H1 (cell line): ENCODE results near the gene MLPH. TPM values are rescaled to one million over a fixed set of nuclear protein-coding genes. Genes with fewer than 3 reads are reported as not detected.
A peak's percentile ranks its signal among the peaks of the same experiment; 100 is the strongest.

Source experiments
- CTCF ChIA-PET: fragments of 300-600 bp; sonication (Branson Sonifier 250); formaldehyde crosslinking; loops from one replicate; lab custom pipeline; 2021; ENCODE audit not compliant: partially characterized antibody; lab: Charles Lee
- POLR2A ChIA-PET: fragments of 300-600 bp; sonication (Branson Sonifier 250); formaldehyde crosslinking; loops from one replicate; lab custom pipeline; 2021; ENCODE audit warnings: inconsistent platforms; ENCODE audit not compliant: partially characterized antibody; lab: Charles Lee
- DNase-seq, 2 experiments: peaks; one replicate each; pipeline versions ENCODE4 v3.0.0 to v3.0.0-alpha.2; 2010 to 2022; ENCODE audit warnings: low spot score in 2 of 2, low read depth in 1 of 2, mixed read lengths in 1 of 2
- FAIRE-seq: peaks from 2 replicates; lab custom pipeline; 2011; peaks lifted over from hg19 to GRCh38; lab: Jason Lieb, UNC
- H2AFZ ChIP-seq: 2 replicates; pipeline ENCODE4 v1.8.1; 2012; ENCODE audit warnings: low read length, inconsistent platforms
- H2AK5ac ChIP-seq: 2 replicates; pipeline ENCODE4 v1.6.1; 2013; ENCODE audit warnings: low read depth, low read length
- H2BK120ac ChIP-seq: replicated peaks from 2 replicates; pipeline ENCODE3; 2013; ENCODE audit warnings: low read depth, low read length, inconsistent platforms
- H2BK12ac ChIP-seq: 2 replicates; pipeline ENCODE4 v1.6.1; 2013; ENCODE audit warnings: low read depth, low read length
- H2BK15ac ChIP-seq: 2 replicates; pipeline ENCODE4 v1.6.1; 2013; ENCODE audit warnings: low read length
- H2BK20ac ChIP-seq: 2 replicates; pipeline ENCODE4 v1.6.1; 2013; ENCODE audit warnings: low read length
- H2BK5ac ChIP-seq: 2 replicates; pipeline ENCODE4 v1.6.1; 2013; ENCODE audit warnings: low read depth, low read length
- H3K14ac ChIP-seq: 2 replicates; pipeline ENCODE4 v1.6.1; 2013; ENCODE audit warnings: inconsistent platforms; ENCODE audit not compliant: insufficient read length
- H3K18ac ChIP-seq: 2 replicates; pipeline ENCODE4 v1.6.1; 2013; ENCODE audit warnings: low read length; ENCODE audit errors: extremely low read depth
- H3K23ac ChIP-seq: 2 replicates; pipeline ENCODE4 v1.6.1; 2013; ENCODE audit warnings: inconsistent platforms; ENCODE audit not compliant: insufficient read length
- H3K23me2 ChIP-seq: 2 replicates; pipeline ENCODE4 v1.6.1; 2013; ENCODE audit warnings: low read depth, low read length
- H3K27ac ChIP-seq: 2 replicates; pipeline ENCODE4 v1.6.1; 2011; ENCODE audit warnings: low read depth, low read length, inconsistent platforms
- H3K27me3 ChIP-seq, 4 experiments: replicated peaks in 1 of 4; 1 replicate in 1 of 4; 2 replicates in 3 of 4; pipeline versions ENCODE4 v1.6.1 to v1.8.1; 2011 to 2013; ENCODE audit warnings: low read length in 3 of 4, mild to moderate bottlenecking in 3 of 4, inconsistent platforms in 2 of 4, mixed read lengths in 2 of 4, moderate library complexity in 1 of 4; ENCODE audit not compliant: control insufficient read depth in 3 of 4, insufficient read depth in 3 of 4; ENCODE audit errors: extremely low read depth in 1 of 4
- H3K36me3 ChIP-seq, 4 experiments: 2 replicates each; pipeline versions ENCODE4 v1.6.1 to v1.8.1; 2011 to 2013; ENCODE audit warnings: mild to moderate bottlenecking in 4 of 4, low read length in 3 of 4, moderate library complexity in 2 of 4, control low read depth in 1 of 4, inconsistent platforms in 1 of 4; ENCODE audit not compliant: insufficient read depth in 4 of 4, control insufficient read depth in 2 of 4
- H3K4ac ChIP-seq: replicated peaks from 2 replicates; pipeline ENCODE3; 2013; ENCODE audit warnings: low read length, low read depth, mixed read lengths, inconsistent platforms; ENCODE audit not compliant: insufficient read length
- H3K4me1 ChIP-seq, 4 experiments: replicated peaks in 1 of 4; 1 replicate in 1 of 4; 2 replicates in 3 of 4; pipeline versions ENCODE4 v1.6.1 to v1.8.1; 2011 to 2013; ENCODE audit warnings: low read length in 3 of 4, inconsistent platforms in 2 of 4, mixed read lengths in 1 of 4; ENCODE audit not compliant: insufficient read depth in 4 of 4, control insufficient read depth in 3 of 4
- H3K4me2 ChIP-seq, 2 experiments: 2 replicates each; pipeline versions ENCODE4 v1.6.1 to v1.8.1; 2011 to 2013; ENCODE audit warnings: low read depth in 2 of 2, low read length in 2 of 2, control low read depth in 1 of 2, inconsistent platforms in 1 of 2, mild to moderate bottlenecking in 1 of 2; ENCODE audit not compliant: insufficient read depth in 1 of 2
- H3K4me3 ChIP-seq, 4 experiments: fragments of 200-600, 300-600 bp in 1 of 4; sonication (generic), shearing (Covaris generic), sonication (Bioruptor Twin) in 1 of 4; 2 replicates each; pipeline versions ENCODE4 v1.5.1 to v1.8.1; 2011 to 2016; ENCODE audit warnings: low read length in 4 of 4, low read depth in 3 of 4, control low read depth in 2 of 4, inconsistent platforms in 2 of 4, mild to moderate bottlenecking in 2 of 4, mixed read lengths in 1 of 4, moderate library complexity in 1 of 4; ENCODE audit not compliant: insufficient read depth in 2 of 4; ENCODE audit errors: extremely low read depth in 1 of 4
- H3K56ac ChIP-seq: replicated peaks from 2 replicates; pipeline ENCODE3; 2013; ENCODE audit warnings: low read depth, mild to moderate bottlenecking, mixed read lengths, low read length, inconsistent platforms; ENCODE audit not compliant: insufficient read length
- H3K79me1 ChIP-seq: 2 replicates; pipeline ENCODE4 v1.6.1; 2013; ENCODE audit warnings: low read depth, low read length, control low read depth
- H3K79me2 ChIP-seq, 2 experiments: 2 replicates each; pipeline versions ENCODE4 v1.6.1 to v1.8.1; 2012 to 2013; ENCODE audit warnings: low read length in 2 of 2, mild to moderate bottlenecking in 2 of 2, inconsistent platforms in 1 of 2; ENCODE audit not compliant: insufficient read depth in 2 of 2, control insufficient read depth in 1 of 2
- H3K9ac ChIP-seq, 4 experiments: replicated peaks in 1 of 4; 1 replicate in 1 of 4; 2 replicates in 3 of 4; pipeline versions ENCODE4 v1.6.1 to v1.8.1; 2011 to 2013; ENCODE audit warnings: low read depth in 3 of 4, low read length in 3 of 4, control low read depth in 2 of 4, mild to moderate bottlenecking in 2 of 4, moderate library complexity in 2 of 4, inconsistent platforms in 1 of 4; ENCODE audit errors: extremely low read depth in 1 of 4
- H3K9me3 ChIP-seq, 2 experiments: 2 replicates each; pipeline versions ENCODE4 v1.6.1 to v1.8.1; 2012 to 2013; ENCODE audit warnings: mild to moderate bottlenecking in 2 of 2, moderate library complexity in 2 of 2, control low read depth in 1 of 2, inconsistent platforms in 1 of 2, low read depth in 1 of 2, low read length in 1 of 2, mixed read lengths in 1 of 2; ENCODE audit not compliant: insufficient read depth in 2 of 2
- H4K20me1 ChIP-seq, 2 experiments: replicated peaks in 1 of 2; 2 replicates each; pipeline versions ENCODE3 to v1.8.1; 2011 to 2013; ENCODE audit warnings: inconsistent platforms in 2 of 2, low read length in 2 of 2, mild to moderate bottlenecking in 1 of 2; ENCODE audit not compliant: insufficient read depth in 2 of 2, control insufficient read depth in 1 of 2
- H4K5ac ChIP-seq: 2 replicates; pipeline ENCODE4 v1.6.1; 2013; ENCODE audit warnings: low read length, low read depth, mixed read lengths, inconsistent platforms; ENCODE audit not compliant: insufficient read length
- H4K8ac ChIP-seq: 2 replicates; pipeline ENCODE4 v1.8.0; 2013; ENCODE audit warnings: mild to moderate bottlenecking, moderate library complexity, low read length, inconsistent platforms; ENCODE audit not compliant: insufficient read depth; ENCODE audit errors: extremely low read depth
- H4K91ac ChIP-seq: replicated peaks from 2 replicates; pipeline ENCODE3; 2013; ENCODE audit warnings: low read length, mixed read lengths, inconsistent platforms; ENCODE audit not compliant: insufficient read length
- SRF ChIP-seq: IDR thresholded peaks from 2 replicates; pipeline ENCODE4 v1.6.1; 2011; ENCODE audit warnings: mild to moderate bottlenecking, low read depth, low read length, moderate library complexity
- WGBS, 2 experiments: shearing (Covaris generic) in 1 of 2; methylation state at CpG; one replicate each; pipeline versions ENCODE4 v1.1.6 to v1.1.7; 2013 to 2015; ENCODE audit warnings: low lambda C conversion rate in 2 of 2, mixed read lengths in 2 of 2, inconsistent platforms in 1 of 2, low coverage in 1 of 2, missing lambda C conversion rate in 1 of 2; ENCODE audit not compliant: insufficient replicate concordance in 2 of 2, insufficient coverage in 1 of 2, insufficient read length in 1 of 2; ENCODE audit errors: extremely low coverage in 1 of 2, missing lambda C conversion rate in 1 of 2; 5-methylcytosine and 5-hydroxymethylcytosine counted together
- polyA plus RNA-seq, 7 experiments: library from polyadenylated mRNA; depleted of rRNA in 3 of 7; stranded (reverse) in 5 of 7; unstranded in 2 of 7; fragments of >200 nt in 5 of 7; fragments of 200-250 nt in 2 of 7; gene quantifications; 1 replicate in 5 of 7; 2 replicates in 1 of 7; 4 replicates in 1 of 7; pipeline versions ENCODE4 v1.2.1 to v1.2.3, GENCODE V29; 2011 to 2013; ENCODE audit warnings: missing spikeins in 2 of 7, mixed read lengths in 2 of 7
- total RNA-seq: library from RNA; stranded (reverse); fragmentation: NEBNext Ultra II Directional; extraction: Animal tissue kit (Norgen Biotek cat#: 25700); gene quantifications from 2 replicates; pipeline ENCODE4 v1.2.1, GENCODE V29; 2021

MLPH gene
- total and polyA plus RNA-seq, 2 of the 8 experiments (the other 6 are each of a cell fraction or from before 2014, with no cell fraction given) = 12.7 to 17.0 TPM

DNA sequence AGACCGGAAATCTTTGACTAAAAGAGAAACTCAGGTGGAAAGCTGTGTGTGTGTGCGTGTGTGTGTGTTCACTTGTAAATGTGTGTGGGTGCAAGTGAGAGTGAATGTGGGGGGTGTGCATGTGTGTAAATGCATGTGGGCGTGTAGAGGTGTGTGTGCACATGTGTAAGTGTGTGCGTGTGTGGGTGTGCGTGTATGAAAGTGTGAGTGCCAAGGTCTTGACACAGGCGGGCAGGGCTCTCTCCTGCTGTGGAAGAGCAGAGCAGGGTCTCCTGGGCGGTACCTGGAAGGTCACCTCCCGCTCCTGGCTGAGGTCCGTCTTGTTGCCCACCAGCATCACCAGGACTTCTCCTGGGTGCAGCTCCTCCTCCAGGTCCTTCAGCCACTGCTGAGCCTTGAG is 89.9 kb downstream of the MLPH start:
- Histone ChIP-seq H4K8ac (no peak overlapping the region), H3K14ac (no peak overlapping the region), H3K23me2 (no peaks in the 10 kb centered on the region; the same call in 1 of the 2 replicates), H3K36me3 (peaks cover 0 to 5% (median 1%) of the 10 kb centered on the region in 4 experiments; a peak in 2 of 8 replicates), H2AFZ (no peak overlapping the region), H3K27me3 (no peaks in the 10 kb centered on the region), H3K9me3 (no peaks in the 10 kb centered on the region), H2BK5ac (0 out of 2 replicates have a peak overlapping the region, but pooled peaks have one; percentile 8), H4K20me1 (peaks cover 0 to 3% of the 10 kb centered on the region in 2 experiments), H4K91ac (no peak overlapping the region), H3K4ac (no peak overlapping the region), H3K23ac (no peak overlapping the region), H2BK120ac (no peak overlapping the region), H2BK20ac (no peak overlapping the region), H3K79me1 (no peaks in the 10 kb centered on the region; the same call in 1 of the 2 replicates), H3K79me2 (no peaks in the 10 kb centered on the region), H2AK5ac (no peak overlapping the region), H2BK15ac (no peak overlapping the region), H4K5ac (no peak overlapping the region), H3K56ac (no peak overlapping the region), H2BK12ac (no peak overlapping the region), H3K4me3 (no peak overlapping the region), H3K4me1 (peaks cover 0 to 14% (median 6%) of the 10 kb centered on the region in 4 experiments; a peak in 5 of 7 replicates), H3K9ac (no peak overlapping the region), H3K4me2 (no peak overlapping the region), H3K27ac (no peak overlapping the region), H3K18ac (no peak overlapping the region)
- DNase-seq (no peak), FAIRE-seq (no peak)
- TF ChIP-seq SRF = no peak
- CTCF ChIA-PET = interaction anchor here (0.6 to 8.1 kb wide), 8 partner anchors 13 to 110 kb away, joined by 3 to 107 read pairs (median 4); partner anchors contain the start of gene RAB17
- POLR2A ChIA-PET = interaction anchor here (0.7 to 2.3 kb wide), 6 partner anchors 8 to 50 kb away, joined by 3 to 9 read pairs (median 5); partner anchors contain the start of gene LRRFIP1
- 89% methylated on average over 9 of the region's 9 CpGs; no CpG with 5 or more reads in 1 of the 2 experiments for WGBS, 2 experiments
